ENCODE results near the gene PDGFRA. TPM values are rescaled to one million over a fixed set of nuclear protein-coding genes. Genes with fewer than 3 reads are reported as not detected.

The PDGFRA gene
- total RNA-seq, 2 donors from 2014 or later = 0.63 TPM; not detected in 1

DNA sequence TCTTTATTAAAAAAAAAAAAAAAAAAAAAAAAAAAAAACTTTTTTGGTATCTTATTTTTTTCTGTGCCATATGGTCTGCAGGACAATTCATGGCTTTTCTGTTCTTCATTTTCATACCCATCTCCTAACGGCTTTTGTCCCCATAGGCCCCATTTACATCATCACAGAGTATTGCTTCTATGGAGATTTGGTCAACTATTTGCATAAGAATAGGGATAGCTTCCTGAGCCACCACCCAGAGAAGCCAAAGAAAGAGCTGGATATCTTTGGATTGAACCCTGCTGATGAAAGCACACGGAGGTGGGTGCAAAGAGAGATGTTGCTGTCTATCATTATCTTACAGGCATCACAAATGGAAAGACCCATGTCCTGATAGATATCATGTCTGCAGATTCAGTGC lies 49.1 kb downstream of the PDGFRA start:
- no peak overlapping the region for H3K4me3 Mint-ChIP-seq
- ATAC-seq = no peak
- no peak overlapping the region for H3K27ac Mint-ChIP-seq
- peaks cover 3% of the 10 kb centered on the region for H3K9me3 ChIP-seq (ENCODE audit: control insufficient read depth, low read length, poor library complexity, severe bottlenecking)
- H3K36me3 Mint-ChIP-seq (ENCODE audit: low read depth) = no peaks in the 10 kb centered on the region
- no peaks in the 10 kb centered on the region for H3K4me1 Mint-ChIP-seq
- peaks cover 51% of the 10 kb centered on the region for H3K27me3 Mint-ChIP-seq
- no peak for DNase-seq

DNA sequence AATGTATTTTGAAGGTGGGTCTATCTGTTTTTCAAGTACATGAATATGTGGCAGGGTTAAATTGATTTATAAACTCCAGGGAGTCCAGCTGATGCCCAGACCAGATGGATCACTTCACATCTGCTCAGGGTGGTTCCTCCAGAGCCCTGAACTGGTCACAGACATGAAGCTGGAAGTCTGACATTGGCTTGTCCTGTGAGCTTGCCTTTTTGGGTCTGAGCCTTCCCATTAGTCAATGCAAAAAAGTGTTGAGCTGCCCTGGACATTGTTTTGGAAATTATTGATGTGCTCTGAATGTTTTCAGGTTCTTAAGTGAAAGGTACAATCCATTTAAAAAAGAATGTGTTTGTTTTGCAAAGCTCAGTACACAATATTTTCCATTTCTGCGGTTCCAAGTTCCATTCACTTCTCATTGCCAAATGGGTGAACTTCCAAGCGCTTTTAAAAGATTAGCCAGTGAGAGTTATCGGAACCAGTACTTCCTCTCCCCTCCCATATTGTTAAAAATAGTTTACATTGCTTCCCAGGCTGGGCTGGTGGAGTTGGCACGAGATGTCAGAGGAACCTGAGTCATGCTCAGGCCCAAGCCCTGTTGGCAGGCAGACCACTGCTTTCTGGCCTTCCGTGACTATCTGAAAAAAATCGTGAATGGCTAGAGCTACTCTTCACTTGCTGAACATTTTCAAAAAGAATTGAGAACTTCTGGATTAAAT lies 52.1 kb downstream of the PDGFRA start:
- H3K36me3 Mint-ChIP-seq (ENCODE audit: low read depth) = no peaks in the 10 kb centered on the region
- DNase-seq (no peak), ATAC-seq (no peak)
- H3K4me1 Mint-ChIP-seq = no peaks in the 10 kb centered on the region
- peaks cover 22% of the 10 kb centered on the region for H3K27me3 Mint-ChIP-seq
- no peak overlapping the region for H3K27ac Mint-ChIP-seq
- H3K4me3 Mint-ChIP-seq = no peak overlapping the region
- peaks cover 4% of the 10 kb centered on the region for H3K9me3 ChIP-seq (ENCODE audit: control insufficient read depth, low read length, poor library complexity, severe bottlenecking)

DNA sequence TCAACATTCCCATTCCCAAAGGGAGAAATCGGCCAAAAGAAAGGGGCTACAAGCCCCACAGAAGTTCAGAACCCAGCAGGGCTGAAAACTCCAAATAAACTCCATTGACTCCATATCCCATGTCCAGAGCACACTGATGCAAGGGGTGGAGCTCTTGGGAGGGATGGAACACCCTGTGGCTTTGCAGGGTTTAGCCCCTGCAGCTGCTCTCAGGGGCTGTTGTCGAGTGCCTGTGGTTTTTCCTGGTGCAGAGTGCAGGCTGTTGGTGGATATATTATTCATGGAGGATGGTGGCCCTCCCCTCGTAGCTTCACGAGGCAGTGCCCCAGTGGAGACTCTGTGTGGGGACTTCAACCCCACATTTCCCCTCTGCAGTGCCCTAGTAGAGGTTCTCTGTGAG lies 53.7 kb downstream of the PDGFRA start:
- Mint-ChIP-seq H3K36me3 (ENCODE audit: low read depth) (no peaks in the 10 kb centered on the region), H3K4me1 (no peaks in the 10 kb centered on the region), H3K27me3 (peaks cover 6% of the 10 kb centered on the region), H3K4me3 (no peak overlapping the region), H3K27ac (no peak overlapping the region)
- DNase-seq = no peak
- H3K9me3 ChIP-seq (ENCODE audit: control insufficient read depth, low read length, poor library complexity, severe bottlenecking) = peaks cover 4% of the 10 kb centered on the region
- ATAC-seq = no peak

DNA sequence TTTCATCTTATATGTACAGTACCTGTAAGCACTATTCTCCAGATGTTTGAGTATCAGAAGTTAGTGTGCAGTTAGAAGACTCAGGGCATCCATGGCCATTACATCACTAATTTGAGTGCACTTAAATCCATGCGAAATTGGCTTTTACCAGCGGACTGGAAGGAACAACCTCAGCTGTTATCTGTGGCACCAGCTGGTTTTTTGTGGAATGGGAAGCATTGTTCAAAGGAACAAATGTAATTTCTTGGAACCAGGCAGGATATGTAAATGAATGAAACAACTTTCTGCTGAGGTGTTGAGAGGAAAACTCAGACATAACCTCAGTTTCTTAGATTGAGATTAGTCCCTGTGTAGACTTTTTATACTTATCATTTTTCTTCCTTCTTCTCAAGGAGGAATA lies 60.2 kb downstream of the PDGFRA start:
- Mint-ChIP-seq H3K36me3 (ENCODE audit: low read depth) (no peaks in the 10 kb centered on the region), H3K27me3 (peaks cover 11% of the 10 kb centered on the region), H3K27ac (no peak overlapping the region), H3K4me3 (no peak overlapping the region), H3K4me1 (no peaks in the 10 kb centered on the region)
- no peaks in the 10 kb centered on the region for H3K9me3 ChIP-seq (ENCODE audit: control insufficient read depth, low read length, poor library complexity, severe bottlenecking)
- ATAC-seq (no peak), DNase-seq (no peak)

DNA sequence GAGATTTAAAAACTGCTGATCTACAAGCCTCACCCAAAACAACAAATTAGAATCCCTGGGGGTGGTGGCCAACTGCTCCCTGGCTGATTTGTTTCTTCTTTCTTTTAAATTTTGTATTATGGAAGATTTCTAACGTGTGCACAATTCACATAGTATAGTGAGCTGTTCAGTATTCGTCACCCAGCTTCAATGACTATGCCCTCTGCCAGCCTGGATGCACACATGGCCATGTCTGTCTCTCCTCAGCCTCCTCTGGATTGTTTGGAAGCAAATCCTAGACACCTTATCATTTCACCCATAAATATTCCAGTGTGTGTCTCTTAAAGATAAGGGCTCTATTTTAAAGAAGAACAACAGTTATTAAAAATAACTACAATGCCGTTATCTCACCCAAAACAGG lies 61.9 kb downstream of the PDGFRA start:
- Mint-ChIP-seq H3K4me1 (no peaks in the 10 kb centered on the region), H3K27ac (no peak overlapping the region), H3K36me3 (ENCODE audit: low read depth) (no peaks in the 10 kb centered on the region), H3K4me3 (no peak overlapping the region), H3K27me3 (peaks cover 11% of the 10 kb centered on the region)
- H3K9me3 ChIP-seq (ENCODE audit: control insufficient read depth, low read length, poor library complexity, severe bottlenecking) = no peaks in the 10 kb centered on the region
- ATAC-seq (no peak), DNase-seq (no peak)

DNA sequence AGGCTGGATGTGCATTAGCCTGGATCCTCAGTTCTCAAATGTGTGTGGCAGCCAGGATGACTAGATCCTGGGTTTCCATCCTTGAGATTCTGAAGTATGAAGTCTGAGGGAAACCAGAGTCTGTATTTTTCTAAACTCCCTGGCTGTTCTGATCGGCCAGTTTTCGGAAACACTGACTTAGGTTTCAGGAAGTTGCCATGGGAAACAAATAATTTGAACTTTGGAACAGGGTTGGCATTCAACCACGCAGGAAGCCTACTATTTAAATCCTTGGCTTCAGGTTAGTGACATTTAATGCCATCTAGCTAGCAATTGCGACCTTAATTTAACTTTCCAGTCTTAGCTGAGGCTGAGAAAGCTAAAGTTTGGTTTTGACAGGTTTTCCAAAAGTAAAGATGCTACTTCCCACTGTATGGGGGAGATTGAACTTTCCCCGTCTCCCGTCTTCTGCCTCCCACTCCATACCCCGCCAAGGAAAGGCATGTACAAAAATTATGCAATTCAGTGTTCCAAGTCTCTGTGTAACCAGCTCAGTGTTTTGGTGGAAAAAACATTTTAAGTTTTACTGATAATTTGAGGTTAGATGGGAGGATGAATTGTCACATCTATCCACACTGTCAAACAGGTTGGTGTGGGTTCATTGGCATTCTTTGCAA lies 67.6 kb downstream of the PDGFRA start:
- no peak overlapping the region for H3K27ac Mint-ChIP-seq
- peaks cover 5% of the 10 kb centered on the region for H3K27me3 Mint-ChIP-seq
- no peaks in the 10 kb centered on the region for H3K4me1 Mint-ChIP-seq
- ATAC-seq (no peak), DNase-seq (no peak)
- H3K9me3 ChIP-seq (ENCODE audit: control insufficient read depth, low read length, poor library complexity, severe bottlenecking) = no peaks in the 10 kb centered on the region
- no peak overlapping the region for H3K4me3 Mint-ChIP-seq
- H3K36me3 Mint-ChIP-seq (ENCODE audit: low read depth) = no peaks in the 10 kb centered on the region

DNA sequence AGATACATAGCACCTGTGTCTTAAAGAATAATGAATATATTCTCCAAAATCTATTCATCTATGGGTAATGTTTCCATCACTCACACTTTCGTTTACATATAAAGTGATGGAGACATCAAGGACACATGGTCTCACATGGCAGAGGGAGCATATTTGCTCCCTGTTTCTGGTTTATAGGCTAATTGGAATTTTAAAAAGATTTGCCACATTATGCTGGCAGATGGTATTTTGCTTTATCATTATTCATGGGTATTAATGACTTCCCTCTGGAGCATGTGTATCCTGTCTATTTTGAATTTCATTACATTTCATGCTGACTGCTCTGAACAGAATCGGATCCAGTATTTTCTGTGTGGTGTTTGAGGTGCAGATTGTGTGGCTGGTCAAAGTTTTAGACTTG lies 79.0 kb downstream of the PDGFRA start:
- Mint-ChIP-seq H3K27ac (no peak overlapping the region), H3K4me3 (no peak overlapping the region), H3K4me1 (no peaks in the 10 kb centered on the region), H3K27me3 (peaks cover 17% of the 10 kb centered on the region), H3K36me3 (ENCODE audit: low read depth) (no peaks in the 10 kb centered on the region)
- DNase-seq = no peak
- no peaks in the 10 kb centered on the region for H3K9me3 ChIP-seq (ENCODE audit: control insufficient read depth, low read length, poor library complexity, severe bottlenecking)
- ATAC-seq = no peak

DNA sequence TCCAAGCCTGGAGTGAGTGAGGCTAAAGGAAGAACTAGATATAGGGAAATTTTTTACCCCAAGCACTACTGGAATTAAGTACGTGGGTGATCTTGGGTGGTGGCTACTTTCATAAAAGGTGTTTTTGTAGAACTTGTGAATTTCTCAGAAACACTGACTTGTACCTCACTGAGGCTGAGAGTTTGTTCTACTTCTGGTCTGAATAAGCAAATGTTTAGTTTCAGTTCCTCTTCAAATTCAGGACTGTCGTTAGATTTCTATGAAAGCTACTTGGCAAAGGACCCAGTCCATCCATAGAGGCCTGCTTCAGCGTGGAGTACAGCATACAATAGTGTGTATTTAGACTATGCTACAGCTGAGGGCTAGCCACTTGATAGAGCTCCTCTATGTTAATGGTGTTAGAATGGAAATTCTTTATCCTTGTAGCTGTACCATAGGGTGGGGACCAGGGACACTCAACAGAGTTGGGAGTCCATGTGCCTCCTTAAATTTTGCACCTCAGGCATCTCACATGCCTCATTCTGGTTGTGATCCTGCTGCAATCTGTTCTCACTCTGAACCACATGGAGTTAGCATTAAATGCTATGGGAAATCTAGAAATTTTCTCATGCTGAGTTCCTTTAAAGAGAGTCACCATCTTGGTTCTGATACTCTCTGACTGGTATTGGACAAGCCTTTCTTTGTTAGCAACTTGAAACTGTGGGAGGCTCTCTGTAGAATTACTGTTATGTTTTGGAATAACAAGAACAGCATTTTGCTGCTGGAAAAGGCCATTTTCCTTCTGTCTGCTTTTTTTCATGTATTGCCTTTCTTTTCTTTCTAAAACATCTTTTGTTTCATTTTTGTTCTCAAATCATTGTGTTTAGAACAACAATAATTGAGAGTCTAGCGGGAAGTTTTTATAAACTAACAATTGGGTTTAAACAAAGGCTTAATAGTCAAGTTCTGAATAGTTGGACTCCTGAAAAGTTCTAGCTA lies 86.8 kb downstream of the PDGFRA start:
- H3K4me1 Mint-ChIP-seq = peaks cover 7% of the 10 kb centered on the region
- DNase-seq (no peak), ATAC-seq (no peak)
- no peak overlapping the region for H3K4me3 Mint-ChIP-seq
- H3K27ac Mint-ChIP-seq = no peak overlapping the region
- no peaks in the 10 kb centered on the region for H3K9me3 ChIP-seq (ENCODE audit: control insufficient read depth, low read length, poor library complexity, severe bottlenecking)
- no peaks in the 10 kb centered on the region for H3K36me3 Mint-ChIP-seq (ENCODE audit: low read depth)
- H3K27me3 Mint-ChIP-seq = peaks cover 31% of the 10 kb centered on the region

DNA sequence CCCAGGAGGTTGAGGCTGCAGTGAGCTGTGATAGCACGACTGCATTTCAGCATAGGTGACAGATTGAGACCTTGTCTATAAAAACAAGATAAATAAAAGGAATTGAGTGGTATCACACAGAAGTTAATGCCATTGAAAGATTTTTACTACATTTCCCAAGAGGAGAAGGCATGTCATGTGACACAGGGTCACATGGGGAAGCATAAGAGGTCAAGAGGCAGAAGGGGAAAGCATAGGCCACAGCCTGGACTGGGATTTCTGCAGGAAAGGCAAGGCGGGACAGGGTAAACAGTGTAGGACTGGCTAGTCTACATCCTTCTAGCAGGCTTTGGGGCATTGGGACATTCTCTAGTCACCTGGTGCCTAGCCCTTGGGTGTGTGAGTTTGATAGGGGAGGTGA lies 88.6 kb downstream of the PDGFRA start:
- Mint-ChIP-seq H3K4me1 (peaks cover 9% of the 10 kb centered on the region), H3K27ac (no peak overlapping the region), H3K36me3 (ENCODE audit: low read depth) (no peaks in the 10 kb centered on the region), H3K27me3 (peaks cover 20% of the 10 kb centered on the region), H3K4me3 (no peak overlapping the region)
- no peak for DNase-seq
- no peak for ATAC-seq
- no peaks in the 10 kb centered on the region for H3K9me3 ChIP-seq (ENCODE audit: control insufficient read depth, low read length, poor library complexity, severe bottlenecking)

DNA sequence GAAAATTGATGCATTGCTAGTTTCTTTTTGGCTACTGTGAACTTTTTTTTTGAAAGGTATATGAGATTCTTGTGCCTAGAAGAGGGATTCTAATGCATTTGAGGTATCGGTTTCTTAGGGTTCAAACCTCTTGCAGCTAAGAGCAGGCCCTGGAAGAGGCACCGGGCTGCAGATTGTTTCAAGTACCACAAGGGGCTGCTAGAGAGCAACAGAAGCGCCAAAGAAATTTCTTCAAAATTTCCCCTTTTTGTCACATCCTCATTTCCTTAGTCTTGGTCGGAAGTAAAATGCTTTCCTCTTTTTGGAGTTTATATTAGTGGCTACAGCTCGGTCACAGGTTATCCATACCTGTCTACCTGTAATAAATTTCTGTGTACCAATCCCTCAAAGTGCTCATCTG lies 89.8 kb downstream of the PDGFRA start:
- ATAC-seq (peak; percentile 44), DNase-seq (no peak)
- Mint-ChIP-seq H3K27ac (no peak overlapping the region), H3K4me1 (peaks cover 9% of the 10 kb centered on the region), H3K27me3 (peaks cover 19% of the 10 kb centered on the region), H3K36me3 (ENCODE audit: low read depth) (no peaks in the 10 kb centered on the region), H3K4me3 (no peak overlapping the region)
- no peaks in the 10 kb centered on the region for H3K9me3 ChIP-seq (ENCODE audit: control insufficient read depth, low read length, poor library complexity, severe bottlenecking)

DNA sequence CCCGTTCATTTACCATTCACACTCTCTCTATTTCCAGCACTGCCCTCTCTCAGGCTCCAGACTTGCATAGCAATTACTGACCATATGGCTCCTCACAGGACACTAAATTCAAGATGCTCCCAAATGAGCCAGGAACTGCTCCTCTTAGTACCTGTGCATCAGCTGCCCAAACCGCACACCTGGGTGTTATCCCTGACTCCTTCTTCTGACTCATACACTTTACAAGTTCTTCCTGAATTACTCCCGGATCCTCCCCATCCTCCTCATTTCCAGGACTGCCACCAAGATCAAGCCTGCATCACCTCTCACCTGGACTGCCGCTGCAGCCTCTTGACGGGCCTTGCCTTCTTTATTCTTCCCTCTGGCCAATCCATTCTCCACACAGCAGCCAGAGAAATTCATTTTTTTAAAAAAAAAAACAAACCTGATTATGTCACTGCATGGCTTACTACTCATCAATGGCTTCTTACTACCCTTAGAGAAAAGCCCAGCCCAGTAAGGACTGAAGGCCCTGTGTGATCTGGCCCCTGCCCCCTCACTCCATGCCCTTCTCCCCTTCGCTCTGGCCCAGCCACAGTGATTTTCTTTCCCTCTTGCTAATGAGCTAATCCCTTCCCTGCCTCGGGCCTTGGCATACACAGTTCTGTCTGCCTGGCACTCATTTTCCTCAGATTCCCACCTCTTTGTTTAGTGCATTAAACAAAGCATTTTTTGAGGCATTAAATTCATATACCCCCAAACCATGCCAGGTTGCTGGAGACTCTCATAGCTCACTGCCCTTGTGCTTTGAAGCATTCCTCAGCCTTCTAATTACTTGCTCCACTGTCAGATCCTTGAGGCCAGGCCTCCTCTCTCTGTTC lies 92.0 kb downstream of the PDGFRA start:
- DNase-seq (no peak), ATAC-seq (no peak)
- H3K9me3 ChIP-seq (ENCODE audit: control insufficient read depth, low read length, poor library complexity, severe bottlenecking) = no peaks in the 10 kb centered on the region
- peaks cover 24% of the 10 kb centered on the region for H3K27me3 Mint-ChIP-seq
- no peak overlapping the region for H3K27ac Mint-ChIP-seq
- peaks cover 7% of the 10 kb centered on the region for H3K4me1 Mint-ChIP-seq
- H3K4me3 Mint-ChIP-seq = no peak overlapping the region
- no peaks in the 10 kb centered on the region for H3K36me3 Mint-ChIP-seq (ENCODE audit: low read depth)

DNA sequence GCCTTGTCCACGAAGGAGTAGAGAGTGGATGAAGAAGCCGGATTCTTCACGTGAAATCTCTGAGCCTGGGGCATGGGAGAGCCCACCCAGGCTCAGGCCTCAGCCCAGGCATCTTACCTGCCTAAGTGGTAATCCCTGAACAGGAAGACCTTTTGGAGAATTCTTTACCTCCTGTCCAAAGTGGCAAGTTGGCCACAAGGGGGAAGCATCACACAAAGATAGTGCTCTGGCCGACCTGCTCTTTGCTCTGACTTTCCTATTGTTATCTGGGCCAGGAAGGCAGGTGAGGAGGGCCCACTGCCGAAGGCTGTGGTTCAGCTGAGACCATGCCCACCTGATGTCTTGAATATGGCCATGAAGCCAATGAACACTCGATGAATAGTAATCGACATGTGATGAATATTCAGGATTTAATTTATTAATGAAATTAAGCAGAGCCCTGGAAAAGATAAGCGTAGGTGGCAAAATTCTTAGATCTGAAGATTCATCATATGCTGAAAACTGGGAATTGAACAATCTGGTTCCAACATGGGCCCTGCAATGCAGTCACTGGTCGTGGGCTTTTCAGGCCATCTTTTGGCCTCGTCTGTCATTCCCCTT lies 93.8 kb downstream of the PDGFRA start:
- Mint-ChIP-seq H3K4me1 (peaks cover 7% of the 10 kb centered on the region), H3K27ac (peak overlapping the region; percentile 11), H3K36me3 (ENCODE audit: low read depth) (no peaks in the 10 kb centered on the region), H3K4me3 (no peak overlapping the region), H3K27me3 (peaks cover 18% of the 10 kb centered on the region)
- no peaks in the 10 kb centered on the region for H3K9me3 ChIP-seq (ENCODE audit: control insufficient read depth, low read length, poor library complexity, severe bottlenecking)
- DNase-seq (peak in 1 of 3 donors; percentile 18), ATAC-seq (peak; percentile 69)

Data from T-helper 17 cell (primary cell).